ENCODE data around the gene GIPC3.
"Not testable (repeated sequence)": the region's sequence is repeated elsewhere in the genome, so short reads cannot be mapped to it uniquely, and the experiment has no call there.

Gene GIPC3

DNA sequence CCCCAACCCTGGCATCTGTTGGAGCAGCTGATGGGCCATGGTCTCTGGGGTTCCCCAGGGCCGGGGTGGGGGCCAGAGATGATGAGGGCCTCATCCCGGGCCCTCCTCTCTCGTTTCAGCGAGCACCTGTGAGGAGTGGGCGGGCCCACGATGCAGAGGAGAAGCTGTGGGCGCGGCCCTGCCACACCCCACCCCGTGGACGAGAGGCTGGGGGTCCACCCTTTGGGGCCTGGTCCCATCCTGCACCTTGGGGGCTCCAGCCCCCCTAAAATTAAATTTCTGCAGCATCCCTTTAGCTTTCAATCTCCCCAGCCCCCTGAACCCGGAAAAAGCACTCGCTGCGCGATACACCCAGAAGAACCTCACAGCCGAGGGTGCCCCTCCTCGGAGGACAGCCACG is 6.9 kb upstream of the GIPC3 start:
- DNase-seq: no peak

DNA sequence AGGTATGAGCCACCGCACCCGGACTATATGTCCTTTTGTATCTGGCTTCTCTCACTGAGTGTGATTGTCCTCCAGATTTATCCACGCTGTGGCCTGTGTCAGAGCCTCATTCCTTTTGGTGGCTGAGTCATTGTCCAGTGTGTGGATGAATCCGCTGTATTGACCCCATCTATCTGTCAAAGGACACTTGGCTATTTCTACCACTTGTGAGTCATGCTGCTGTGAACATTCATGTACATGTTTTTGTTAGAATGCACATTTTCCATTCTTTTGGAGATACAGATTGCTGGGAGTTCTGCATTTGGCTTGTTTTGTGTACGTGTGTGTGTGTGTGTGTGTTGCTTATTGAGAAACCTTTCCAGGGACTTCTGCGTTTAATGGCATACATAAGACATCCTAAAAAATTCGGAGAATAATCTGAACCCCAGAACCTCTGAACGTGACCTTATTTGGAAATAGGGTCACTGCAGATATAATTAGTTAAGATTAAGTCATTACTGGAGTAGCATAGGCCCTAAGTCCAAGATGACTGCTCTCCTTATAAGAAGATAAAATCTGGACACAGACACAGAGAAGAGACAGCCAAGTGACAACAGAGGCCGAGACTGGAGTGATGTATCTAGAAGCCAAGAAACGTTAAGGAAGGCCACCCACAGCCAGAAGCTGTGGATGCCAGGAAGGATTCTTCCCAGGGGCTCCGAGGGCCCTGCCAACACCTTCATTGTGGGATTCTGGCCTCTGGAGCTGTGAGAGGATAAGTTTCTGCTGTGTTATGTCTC is 4.9 kb upstream of the GIPC3 start:
- no peak for DNase-seq

DNA sequence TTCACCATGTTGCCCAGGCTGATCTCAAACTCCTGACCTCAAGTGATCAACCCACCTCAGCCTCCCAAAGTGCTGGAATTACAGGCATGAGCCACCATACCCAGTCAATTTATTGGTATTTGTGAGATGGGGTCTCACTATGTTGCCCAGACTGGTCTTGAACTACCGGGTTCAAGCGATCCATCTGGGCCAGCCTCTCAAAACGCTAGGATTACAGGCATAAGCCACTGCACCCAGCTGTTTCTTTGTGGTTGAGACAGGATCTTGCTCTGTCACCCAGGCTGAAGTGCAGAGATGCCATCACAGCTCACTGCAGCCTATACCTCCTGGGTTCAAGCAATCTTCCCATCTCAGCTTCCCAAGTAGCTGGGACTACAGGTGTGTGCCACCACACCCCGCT is 3.5 kb upstream of the GIPC3 start:
- not testable (repeated sequence) for DNase-seq

DNA sequence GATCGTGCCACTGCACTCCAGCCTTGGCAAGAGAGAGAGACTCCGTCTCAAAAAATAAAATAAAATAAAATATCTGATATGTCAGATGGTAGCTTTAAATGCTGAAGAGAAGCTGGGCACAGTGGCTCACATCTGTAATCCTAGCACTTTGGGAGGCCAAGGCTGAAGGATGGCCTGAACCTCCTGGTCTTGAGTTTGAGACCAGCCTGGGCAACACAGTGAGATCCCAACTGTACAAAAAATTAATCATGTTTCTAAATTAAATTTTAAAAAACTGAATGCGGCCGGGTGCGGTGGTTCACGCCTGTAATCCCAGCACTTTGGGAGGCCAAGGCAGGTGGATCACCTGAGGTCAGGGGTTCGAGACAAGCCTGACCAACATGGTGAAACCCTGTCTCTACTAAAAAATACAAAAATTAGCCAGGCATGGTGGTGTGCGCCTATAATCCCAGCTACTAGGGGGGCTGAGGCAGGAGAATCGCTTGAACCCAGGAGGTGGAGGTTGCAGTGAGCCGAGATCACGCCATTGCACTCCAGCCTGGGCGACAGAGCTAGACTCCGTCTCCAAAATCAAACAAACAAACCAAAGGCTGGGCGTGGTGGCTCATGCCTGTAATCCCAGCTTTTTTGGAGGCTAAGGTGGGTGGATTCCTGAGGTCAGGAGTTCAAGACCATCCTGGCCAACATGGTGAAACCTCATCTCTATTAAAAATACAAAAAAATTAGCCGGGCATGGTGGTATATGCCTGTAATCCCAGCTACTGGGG is 1.1 kb upstream of the GIPC3 start:
- not testable (repeated sequence) for DNase-seq

DNA sequence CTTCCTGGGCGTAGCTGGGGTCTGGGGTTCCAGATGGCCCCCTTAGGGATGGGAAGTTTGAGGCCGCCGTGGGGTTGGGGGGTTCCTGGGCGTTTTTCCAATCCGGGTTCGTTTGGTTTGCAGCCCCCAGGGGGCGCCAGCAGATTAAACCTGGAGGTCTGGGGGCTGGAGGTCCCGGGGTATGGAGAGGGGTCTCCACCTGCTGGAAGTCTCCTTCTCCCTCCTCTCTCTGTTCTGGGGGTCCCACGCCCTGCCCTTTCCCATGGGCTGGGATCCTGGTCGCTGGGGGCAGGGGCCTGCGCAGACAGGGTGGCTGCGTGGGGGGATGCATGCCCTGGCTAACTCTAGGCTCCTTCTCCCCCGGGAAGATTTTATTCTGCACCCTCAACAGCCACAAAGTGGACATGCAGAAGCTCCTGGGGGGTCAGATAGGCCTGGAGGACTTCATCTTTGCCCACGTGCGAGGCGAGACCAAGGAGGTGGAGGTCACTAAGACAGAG is 899 bp downstream of the GIPC3 start:
- no peak for DNase-seq

DNA sequence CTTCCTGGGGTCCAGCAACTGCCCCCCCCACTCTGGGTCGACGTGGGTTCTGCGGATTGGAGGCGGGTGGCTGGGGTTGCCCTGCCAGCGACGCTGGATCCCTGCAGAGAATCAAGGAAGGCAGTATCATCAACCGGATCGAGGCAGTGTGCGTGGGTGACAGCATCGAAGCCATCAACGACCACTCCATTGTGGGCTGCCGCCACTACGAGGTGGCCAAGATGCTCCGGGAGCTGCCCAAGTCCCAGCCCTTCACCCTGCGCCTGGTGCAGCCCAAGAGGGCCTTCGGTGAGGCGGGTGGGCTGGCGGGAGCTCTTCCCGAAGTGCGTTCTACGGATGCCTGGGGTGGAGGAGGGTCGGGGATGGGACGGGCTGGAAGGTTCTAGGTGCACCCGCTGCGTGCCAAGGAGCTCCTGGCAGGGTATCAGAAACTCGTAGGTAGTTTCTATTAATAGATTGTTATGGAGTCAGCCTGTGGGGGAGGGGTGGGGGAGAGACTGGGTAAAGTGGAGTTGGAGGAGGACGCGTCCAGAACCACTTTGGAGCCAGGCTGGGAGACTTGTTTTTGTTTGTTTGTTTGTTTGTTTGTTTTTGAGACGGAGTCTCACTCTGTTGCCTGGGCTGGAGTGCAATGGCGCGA is 1.5 kb downstream of the GIPC3 start:
- DNase-seq: peak; percentile 22

DNA sequence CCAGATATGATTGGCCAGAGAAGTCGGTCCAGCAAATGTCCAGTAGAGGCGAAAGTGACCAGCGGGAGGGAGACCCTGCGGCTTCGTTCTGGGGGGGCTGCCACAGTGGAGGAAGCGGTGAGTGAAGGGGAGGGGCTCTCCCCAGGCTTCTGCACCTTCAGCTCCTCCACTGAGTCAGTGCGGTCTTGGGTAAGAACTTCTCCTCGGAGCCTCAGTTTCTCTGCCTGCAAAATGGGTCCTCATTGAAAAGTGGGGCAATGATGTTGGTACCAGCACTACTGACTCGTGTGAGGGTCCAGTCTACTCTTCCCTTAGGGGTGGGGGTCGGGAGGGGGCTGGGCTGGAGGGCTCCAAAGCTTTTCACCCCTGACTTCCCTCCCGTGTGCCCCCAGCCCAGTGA is 4.2 kb downstream of the GIPC3 start:
- DNase-seq: no peak

DNA sequence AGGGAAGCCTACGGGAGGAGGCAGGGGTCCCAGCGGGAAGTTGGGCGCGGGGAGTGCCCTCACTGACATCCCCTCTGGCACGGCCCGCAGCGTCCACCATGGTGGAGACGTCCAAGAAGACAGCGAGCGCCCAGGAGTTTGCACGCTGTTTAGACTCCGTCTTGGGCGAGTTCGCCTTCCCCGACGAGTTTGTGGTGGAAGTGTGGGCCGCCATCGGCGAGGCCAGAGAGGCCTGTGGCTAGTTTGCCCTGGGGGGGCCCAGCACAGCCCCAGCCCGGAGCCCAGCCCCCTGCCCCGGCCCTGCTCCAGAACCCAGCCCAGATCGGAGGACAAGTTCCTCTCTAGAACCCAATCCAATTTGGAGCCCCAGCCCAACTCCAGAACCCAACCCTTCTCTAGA is 4.7 kb downstream of the GIPC3 start:
- no peak for DNase-seq

DNA sequence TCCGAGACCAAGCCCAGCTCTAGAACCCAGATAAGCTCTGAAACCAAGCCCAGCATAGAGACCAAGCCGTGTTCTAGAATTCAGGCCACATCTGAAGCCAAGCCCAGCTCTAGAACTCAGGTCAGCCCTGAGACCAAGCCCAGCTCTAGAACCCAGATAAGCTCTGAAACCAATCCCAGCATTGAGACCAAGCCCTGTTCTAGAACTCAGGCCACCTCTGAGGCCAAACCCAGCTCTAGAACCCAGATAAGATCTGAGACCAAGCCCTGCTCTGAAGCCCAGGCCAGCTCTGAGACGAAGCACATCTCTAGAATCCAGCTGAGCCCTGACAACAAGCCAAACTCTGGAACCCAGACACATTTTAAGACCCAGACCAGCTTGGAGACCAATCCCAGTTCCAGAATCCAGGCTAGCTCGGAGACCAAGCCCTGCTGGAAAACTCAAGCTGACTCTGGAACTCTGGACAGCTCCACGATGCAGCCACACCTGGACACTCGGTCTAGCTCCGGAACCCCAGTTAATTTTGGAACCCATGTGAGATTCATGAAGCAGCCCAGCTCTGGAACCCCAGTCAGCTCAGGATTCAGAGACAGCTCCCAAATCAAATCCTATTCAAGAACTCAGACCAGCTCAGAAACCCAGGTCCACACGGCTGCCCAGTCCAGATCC is 5.8 kb downstream of the GIPC3 start:
- no peak for DNase-seq

DNA sequence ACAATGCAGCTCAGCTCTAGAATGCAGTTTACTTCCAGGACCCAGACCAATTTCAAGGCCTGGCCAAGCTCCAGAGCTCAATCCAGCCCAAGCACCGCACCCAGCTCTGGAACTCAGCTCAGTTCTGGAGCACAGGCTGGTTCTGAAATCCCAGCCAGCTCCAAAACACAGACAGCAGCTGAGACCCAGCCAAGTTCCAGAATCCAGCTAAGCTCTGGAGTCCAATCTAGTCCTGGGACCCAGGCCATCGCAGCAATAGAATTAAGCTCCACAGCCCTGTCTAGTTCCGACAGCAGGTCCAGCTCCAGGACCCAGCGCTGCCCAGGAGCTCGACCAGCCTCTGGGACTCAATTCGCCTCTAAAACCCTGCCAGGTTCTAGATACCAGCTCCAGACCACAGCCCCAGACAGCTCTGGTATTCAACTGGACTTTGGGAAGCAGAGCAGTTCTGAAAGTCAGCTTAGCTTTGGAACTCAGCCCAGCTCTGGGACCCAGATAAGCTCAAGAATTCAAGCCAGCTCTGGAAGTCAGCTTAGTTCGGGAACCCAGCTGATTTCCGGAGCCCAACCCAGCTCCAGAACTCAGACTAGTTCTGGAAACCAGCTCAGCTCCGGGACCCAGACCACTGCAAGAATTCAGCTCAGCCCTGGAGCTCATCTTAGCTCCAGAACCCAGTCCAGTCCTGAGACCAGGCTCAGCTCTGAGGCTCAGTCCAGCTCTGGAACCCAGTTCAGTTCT is 6.8 kb downstream of the GIPC3 start:
- no peak for DNase-seq

DNA sequence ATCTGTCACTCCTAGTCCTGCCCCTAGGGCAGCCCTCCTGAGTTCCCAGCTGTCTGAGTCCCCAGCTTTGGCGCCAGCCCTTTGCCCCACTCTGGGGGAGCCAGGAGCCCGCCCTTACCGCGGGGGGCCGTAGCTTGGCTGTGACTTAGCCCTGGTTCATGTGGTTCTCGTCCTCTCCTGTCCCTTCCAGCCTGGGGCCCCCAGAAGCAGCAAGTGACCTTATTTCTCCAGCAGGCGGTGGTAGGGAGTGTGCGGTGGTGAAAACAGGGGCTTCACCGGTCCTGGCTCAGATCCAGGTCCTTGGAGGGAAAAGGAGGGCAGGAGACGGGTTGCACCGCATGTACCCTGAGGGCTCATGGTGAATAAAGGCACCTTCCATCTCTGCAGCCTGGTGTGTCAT is 7.9 kb downstream of the GIPC3 start:
- no peak for DNase-seq

DNA sequence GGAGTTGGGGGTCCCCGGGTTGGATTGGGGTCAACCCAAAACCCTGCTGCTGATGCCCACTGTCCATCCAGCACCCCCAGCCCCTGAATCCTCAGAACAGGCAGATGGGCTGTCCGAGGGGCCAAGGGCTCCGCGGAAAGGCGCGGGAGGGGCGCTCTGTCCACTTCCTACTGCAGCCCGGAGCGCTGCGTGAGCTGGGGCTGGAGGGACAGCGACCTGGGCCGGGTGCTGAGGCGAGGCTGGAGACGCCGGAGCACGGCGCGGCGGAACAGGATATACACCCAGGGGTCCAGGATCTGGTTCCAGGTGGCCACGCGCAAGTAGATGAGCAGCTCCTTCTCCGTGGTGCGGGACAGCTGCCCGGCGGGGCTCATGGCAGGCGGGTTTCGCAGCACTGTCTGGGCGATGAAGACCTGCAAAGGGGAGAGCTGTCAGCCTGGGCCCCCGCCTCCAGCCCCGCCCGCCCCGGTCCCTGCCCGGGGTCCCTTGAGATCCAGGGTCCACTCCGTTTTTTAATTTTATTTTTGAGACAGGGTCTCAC is 10.3 kb downstream of the GIPC3 start:
- DNase-seq: no peak

DNA sequence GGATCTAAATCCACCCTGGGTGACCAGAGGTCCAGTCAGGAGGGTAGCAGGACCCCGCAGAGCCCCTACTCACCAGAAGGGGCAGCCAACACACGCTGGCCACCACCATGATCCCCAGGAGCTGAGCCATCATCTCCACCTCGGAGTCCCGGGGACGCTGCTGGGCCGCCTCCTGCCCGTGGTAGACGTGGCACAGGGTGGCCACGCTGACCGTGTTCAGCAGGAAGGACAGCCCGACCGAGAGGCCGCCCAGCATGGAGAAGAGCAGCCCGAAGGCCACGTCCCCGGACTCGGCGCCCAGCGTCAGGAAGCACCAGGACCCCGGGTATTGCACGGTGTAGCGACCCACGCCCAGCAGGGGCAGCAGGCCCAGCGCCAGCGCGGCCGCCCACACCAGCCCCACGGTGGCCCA is 14.5 kb downstream of the GIPC3 start:
- no peak for DNase-seq

DNA sequence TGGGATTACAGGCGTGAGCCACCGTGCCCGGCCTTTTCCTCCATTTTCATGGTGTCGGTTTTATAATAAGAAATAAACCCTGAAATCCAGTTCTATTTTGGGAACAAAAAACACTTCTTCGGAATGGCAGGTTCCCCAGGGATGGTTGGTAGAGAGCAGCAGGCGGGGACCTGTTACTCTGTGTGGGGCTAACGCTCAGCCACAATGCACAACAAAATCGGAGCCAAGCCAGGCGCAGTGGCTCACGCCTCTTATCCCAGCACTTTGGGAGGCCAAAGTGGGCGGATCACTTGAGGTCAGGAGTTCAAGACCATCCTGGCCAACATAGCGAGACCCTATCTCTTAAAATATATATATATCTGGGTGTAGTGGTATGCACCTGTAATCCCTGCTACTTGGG is 15.7 kb downstream of the GIPC3 start:
- DNase-seq: no peak

DNA sequence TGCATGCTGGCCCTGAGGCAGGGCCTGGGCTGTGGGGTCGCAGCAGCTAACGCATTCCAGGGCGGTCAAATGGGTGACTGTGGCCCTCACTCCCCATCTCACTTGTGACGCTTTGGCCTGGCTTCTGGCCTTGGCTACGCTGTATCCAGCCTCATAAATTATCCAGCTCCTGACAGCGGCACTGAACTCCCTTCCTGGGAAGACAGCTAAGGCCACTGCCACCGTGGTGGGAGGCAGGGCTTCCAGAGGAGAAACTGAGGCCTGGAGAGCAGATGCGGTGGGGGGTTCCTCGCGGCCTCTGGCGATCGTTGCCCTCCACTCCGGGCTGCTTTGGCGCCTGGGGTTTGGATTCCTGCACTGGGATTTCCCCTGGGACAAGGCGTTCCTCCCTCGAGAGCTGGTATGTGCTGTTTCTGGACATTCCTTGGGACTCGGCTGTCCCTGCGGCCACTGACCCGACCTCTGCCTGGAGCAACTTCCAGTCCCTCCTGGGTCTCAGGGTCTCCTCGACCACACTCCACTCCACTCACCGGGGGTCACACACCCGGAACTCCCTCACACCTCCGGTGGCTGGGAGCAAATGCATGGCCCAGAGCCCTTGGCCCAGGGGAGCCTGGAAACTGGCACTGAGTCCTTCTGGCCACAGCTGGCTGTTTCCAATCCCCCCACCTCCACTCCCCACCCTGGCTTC is 18.0 kb downstream of the GIPC3 start:
- no peak for DNase-seq

DNA sequence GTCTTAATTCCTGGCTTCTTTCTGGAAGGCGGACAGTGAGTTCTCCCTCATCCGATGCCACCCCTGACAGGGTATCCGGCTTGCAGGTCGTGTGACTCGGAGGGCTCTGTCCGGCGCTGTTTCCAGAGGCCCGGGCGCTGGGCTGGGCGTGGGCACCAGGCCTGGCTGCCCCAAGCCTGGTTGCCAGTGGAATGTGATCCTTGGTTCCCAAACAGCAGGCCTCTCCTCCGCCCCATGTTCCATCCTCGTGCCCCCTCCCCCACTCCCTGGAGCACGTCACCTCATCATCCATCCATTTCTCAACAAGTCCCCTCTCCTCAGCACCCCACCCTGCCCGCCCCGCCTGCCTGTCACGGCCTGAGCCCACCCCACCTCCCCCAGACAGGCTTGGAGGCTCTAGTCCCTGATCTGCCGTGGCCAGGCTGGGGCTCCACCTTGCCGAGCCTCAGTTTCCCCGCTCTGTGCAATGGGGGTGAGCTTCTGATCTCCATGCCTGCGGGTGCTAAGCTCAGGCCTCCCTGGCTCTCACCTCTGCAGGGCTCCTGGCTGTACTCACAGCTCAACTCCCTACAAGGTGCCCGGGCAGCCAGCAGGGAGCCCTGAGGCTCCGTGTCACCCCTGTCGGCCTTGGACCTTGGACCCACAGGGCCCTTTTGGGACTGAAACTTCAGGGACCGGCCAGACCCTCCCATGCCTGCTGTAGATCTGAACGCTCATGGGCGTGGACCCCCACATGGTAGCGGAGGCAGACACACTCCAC is 19.1 kb downstream of the GIPC3 start:
- DNase-seq: no peak

DNA sequence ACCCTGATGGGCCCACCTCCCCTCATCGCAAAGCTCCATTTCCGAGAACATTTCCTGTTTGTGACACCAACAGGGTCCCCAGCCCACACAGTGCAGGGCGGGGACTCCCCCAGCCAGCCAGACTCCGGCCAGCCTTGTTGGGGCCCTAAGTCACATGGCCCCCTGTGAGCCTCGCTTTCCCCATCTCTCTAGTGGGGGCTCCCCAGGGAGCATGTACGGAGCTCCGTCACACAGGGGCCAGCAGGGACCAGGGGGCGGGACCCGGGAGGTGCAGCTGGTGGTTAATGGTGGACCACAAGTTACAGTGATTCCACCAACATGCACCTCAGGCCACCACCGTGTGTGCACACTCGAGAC is 19.7 kb downstream of the GIPC3 start:
- DNase-seq: no peak

DNA sequence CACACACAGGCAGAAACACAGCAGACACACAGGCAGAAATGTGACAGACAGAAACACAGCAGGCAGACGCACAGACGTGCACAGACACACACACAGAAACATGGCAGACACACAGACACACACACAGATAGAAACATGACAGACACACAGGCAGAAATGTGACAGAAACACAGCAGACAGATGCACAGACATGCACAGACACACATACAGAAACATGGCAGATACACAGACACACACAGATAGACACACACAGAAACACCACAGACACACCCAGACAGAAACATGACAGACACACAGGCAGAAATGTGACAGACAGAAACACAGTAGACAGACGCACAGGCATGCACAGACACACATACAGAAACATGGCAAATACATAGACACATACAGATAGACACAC is 20.1 kb downstream of the GIPC3 start:
- no peak for DNase-seq

DNA sequence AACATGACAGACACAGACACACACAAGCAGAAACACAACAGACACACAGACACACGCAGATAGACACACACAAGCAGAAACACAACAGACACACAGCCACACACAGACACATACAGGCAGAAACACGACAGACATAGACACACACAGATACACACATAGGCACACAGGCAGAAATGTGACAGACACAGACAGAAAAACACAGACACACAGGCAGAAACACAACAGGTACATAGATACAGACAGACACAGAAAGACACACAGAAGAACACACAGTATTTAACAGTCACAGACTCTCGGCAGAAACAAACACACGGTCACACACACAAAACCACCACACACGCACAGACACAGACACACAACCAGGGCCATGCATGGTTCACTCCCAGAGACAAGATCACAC is 20.5 kb downstream of the GIPC3 start:
- no peak for DNase-seq

DNA sequence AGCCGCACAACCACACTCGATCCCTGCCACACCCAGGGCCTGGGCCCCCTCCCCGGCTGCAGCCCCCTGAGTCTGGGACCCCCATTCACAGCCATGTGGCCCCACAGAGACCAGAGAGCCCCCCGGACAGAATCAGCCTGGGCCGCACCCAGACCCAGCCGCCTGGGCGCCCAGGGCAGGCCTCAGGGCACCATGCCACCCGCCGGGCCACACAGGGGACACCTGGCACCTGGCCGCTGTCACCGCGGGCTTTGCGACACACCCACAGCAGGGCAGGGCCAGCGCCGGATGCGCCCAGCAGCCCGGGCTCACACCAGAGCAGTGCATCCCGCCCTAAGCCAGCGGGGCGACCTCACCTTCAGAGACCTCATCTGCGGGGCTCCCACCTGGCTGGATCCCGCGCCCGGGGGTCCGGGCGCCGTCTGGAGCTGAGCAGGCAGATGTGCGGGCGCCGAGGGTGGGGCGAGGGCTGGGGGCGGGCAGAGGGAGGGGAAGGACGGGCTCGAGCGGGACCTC is 21.0 kb downstream of the GIPC3 start:
- DNase-seq: peak; percentile 3
